Smooth muscle cell (in vitro differentiated cells): ENCODE results near the gene PAX8. TPM values are rescaled to one million over a fixed set of nuclear protein-coding genes. Genes with fewer than 3 reads are reported as not detected.

ENCODE experiments used
- DNase-seq: peaks from one replicate; lab custom pipeline; 2025; ENCODE audit not compliant: unreplicated experiment; lab: John Stamatoyannopoulos, UW
- H2AFZ ChIP-seq: fragments of 200-600 bp; sonication (generic); 2 replicates; pipeline ENCODE4 v1.6.0; 2016; ENCODE audit warnings: antibody characterized with exemption, low read depth, mild to moderate bottlenecking
- H3F3A ChIP-seq: fragments of 200-600 bp; sonication (generic); 2 replicates; pipeline ENCODE4 v1.6.0; 2017; ENCODE audit warnings: antibody characterized with exemption, low read depth
- H3K27ac ChIP-seq: fragments of 200-600 bp; sonication (generic); 2 replicates; pipeline ENCODE4 v1.5.1; 2016; ENCODE audit warnings: low read depth, mild to moderate bottlenecking
- H3K27me3 ChIP-seq: fragments of 200-600 bp; sonication (generic); 2 replicates; pipeline ENCODE4 v1.6.1; 2016; ENCODE audit warnings: low read depth, mild to moderate bottlenecking
- H3K36me3 ChIP-seq: fragments of 200-600 bp; sonication (generic); 2 replicates; pipeline ENCODE4 v1.5.1; 2016; ENCODE audit warnings: low read depth
- H3K4me1 ChIP-seq: fragments of 200-600 bp; sonication (generic); 2 replicates; pipeline ENCODE4 v1.5.1; 2016; ENCODE audit warnings: low read depth
- H3K4me2 ChIP-seq: fragments of 200-600 bp; sonication (generic); 2 replicates; pipeline ENCODE4 v1.6.0; 2016; ENCODE audit warnings: mild to moderate bottlenecking
- H3K4me3 ChIP-seq: fragments of 200-600 bp; sonication (generic); 2 replicates; pipeline ENCODE4 v1.5.1; 2016; ENCODE audit warnings: mild to moderate bottlenecking
- H3K79me2 ChIP-seq: fragments of 200-600 bp; sonication (generic); 2 replicates; pipeline ENCODE4 v1.6.0; 2016; ENCODE audit warnings: low read depth, mild to moderate bottlenecking
- H3K9ac ChIP-seq: fragments of 200-600 bp; sonication (generic); 2 replicates; pipeline ENCODE4 v1.6.0; 2016; ENCODE audit warnings: low read depth
- H3K9me3 ChIP-seq: fragments of 200-600 bp; sonication (generic); replicated peaks from 2 replicates; pipeline ENCODE4 v1.5.1; 2016; ENCODE audit warnings: low read depth
- H4K20me1 ChIP-seq: fragments of 200-600 bp; sonication (generic); 2 replicates; pipeline ENCODE4 v1.6.0; 2016; ENCODE audit warnings: low read depth
- WGBS: methylation state at CpG from one replicate; pipeline ENCODE4 v1.1.7; 2016; ENCODE audit warnings: low lambda C conversion rate; 5-methylcytosine and 5-hydroxymethylcytosine counted together
- polyA plus RNA-seq: library from polyadenylated mRNA; unstranded; fragments of >200 nt; fragmentation: Nextera tagmentation; extraction: Ambion mirVana; gene quantifications from 2 replicates; pipeline ENCODE4 v1.2.1, GENCODE V29; 2016
- total RNA-seq: library from RNA; depleted of rRNA; stranded (reverse); fragments of >200 nt; gene quantifications from 2 replicates; pipeline ENCODE4 v1.2.3, GENCODE V29; 2014
- TF ChIP-seq, protein P1 (sequence below): fragments of 200-600 bp; sonication (generic); IDR thresholded peaks from 2 replicates; pipeline ENCODE4 v1.5.1; 2017; ENCODE audit warnings: borderline replicate concordance, mild to moderate bottlenecking, antibody characterized with exemption; ENCODE audit not compliant: insufficient read depth, poor library complexity, severe bottlenecking

Gene PAX8
- total and polyA plus RNA-seq, 2 experiments from 2014 or later, result not detected

DNA sequence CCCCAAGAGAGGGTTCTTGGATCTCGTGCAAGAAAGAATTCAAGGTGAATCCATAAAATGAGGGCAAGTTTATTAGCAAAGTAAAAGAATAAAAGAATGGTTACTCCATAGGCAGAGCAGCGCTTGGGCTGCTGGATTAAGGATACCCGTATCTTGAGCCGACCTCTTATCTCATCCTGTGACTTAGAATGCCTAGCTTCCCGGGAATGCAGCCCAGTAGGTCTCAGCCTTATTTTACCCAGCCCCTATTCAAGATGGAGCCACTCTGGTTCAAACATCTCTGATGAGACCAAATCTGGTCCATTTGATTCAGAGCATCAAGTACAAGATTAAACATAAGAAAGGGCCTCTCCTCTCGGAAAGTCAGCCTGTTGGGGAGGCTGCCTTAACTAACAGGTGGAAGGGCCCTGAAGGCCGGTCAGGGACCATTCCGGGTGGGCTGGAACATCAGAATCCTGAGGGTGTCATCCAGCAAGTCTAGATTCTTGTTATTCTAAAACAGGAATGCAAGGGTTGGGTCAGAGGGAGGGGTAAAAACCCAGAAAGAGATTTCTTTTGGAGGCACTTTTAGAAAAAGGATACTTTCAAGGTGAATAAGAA is 99.2 kb downstream of the PAX8 start:
- H3F3A ChIP-seq, result no peaks in the 10 kb centered on the region
- no peak overlapping the region for H3K4me3 ChIP-seq
- no peaks in the 10 kb centered on the region for H3K79me2 ChIP-seq
- no peak overlapping the region for H2AFZ ChIP-seq
- no peaks in the 10 kb centered on the region for H3K4me1 ChIP-seq
- no peak overlapping the region for H3K27ac ChIP-seq
- H3K9me3 ChIP-seq, result no peaks in the 10 kb centered on the region
- no peak for DNase-seq
- no peak overlapping the region for H3K9ac ChIP-seq
- no peaks in the 10 kb centered on the region for H3K36me3 ChIP-seq
- TF ChIP-seq, protein P1, sequence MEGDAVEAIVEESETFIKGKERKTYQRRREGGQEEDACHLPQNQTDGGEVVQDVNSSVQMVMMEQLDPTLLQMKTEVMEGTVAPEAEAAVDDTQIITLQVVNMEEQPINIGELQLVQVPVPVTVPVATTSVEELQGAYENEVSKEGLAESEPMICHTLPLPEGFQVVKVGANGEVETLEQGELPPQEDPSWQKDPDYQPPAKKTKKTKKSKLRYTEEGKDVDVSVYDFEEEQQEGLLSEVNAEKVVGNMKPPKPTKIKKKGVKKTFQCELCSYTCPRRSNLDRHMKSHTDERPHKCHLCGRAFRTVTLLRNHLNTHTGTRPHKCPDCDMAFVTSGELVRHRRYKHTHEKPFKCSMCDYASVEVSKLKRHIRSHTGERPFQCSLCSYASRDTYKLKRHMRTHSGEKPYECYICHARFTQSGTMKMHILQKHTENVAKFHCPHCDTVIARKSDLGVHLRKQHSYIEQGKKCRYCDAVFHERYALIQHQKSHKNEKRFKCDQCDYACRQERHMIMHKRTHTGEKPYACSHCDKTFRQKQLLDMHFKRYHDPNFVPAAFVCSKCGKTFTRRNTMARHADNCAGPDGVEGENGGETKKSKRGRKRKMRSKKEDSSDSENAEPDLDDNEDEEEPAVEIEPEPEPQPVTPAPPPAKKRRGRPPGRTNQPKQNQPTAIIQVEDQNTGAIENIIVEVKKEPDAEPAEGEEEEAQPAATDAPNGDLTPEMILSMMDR, result no peak
- WGBS, result 62% methylated on average over 8 of the region's 8 CpGs
- H4K20me1 ChIP-seq, result no peaks in the 10 kb centered on the region
- no peak overlapping the region for H3K4me2 ChIP-seq
- no peaks in the 10 kb centered on the region for H3K27me3 ChIP-seq

DNA sequence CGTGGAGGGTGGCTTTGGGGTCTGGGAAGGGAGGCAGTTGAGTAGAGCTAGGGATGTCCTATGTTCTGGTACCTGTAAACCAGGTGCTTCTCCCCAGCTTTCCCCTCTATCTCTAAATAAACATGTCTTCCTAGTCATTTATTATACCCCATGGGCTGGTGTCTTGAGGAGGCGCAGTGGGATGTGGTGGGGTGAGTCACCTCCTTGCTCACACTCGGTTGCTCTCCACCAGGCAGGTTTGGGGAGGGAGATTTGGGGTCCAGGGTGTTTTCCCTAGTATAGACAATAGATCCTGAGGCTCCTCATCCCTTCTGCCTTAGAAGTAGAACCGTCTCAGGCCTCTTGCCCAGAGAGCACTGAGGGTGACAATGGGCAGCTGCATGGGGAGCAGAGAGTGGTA is 99.8 kb downstream of the PAX8 start:
- Histone ChIP-seq H3K27ac (no peak overlapping the region), H3K36me3 (no peaks in the 10 kb centered on the region), H3K27me3 (no peaks in the 10 kb centered on the region), H3K4me2 (no peak overlapping the region), H3K9me3 (no peaks in the 10 kb centered on the region), H3K4me3 (no peak overlapping the region), H3F3A (no peaks in the 10 kb centered on the region), H3K4me1 (no peaks in the 10 kb centered on the region), H4K20me1 (no peaks in the 10 kb centered on the region), H3K79me2 (no peaks in the 10 kb centered on the region), H3K9ac (no peak overlapping the region), H2AFZ (no peak overlapping the region)
- DNase-seq, result no peak
- TF ChIP-seq, protein P1, result no peak
- WGBS, result 86% methylated on average over 4 of the region's 4 CpGs

DNA sequence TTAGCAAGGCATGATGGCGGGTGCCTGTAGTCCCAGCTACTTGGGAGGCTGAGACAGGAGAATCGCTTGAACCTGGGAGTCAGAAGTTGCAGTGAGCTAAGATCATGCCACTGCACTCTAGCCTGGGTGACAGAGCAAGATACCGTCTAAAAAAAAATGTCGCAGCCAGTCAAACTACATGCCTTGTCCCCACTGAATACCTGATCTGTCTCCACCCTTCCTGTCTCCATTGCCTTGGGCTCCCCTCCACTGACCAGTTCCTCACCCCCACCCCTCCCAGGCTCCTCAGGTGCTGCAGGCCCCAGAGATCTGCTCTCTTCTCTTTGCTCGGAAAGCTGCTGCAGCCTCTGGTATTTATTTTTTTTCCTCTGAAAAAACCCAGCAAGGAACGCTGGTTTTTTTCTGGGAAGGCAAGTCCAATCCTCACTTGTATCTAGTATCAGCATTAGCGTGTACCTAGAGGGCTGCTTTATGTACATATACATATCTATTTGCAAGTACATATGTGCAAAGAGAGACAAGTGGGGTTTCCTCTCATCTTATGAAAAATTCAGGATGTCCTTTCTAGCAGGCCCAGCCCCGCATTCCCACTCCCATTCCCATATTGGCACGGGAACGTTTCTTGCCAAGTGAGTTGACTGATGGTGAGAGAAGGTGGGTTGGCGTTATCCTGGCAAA is 100.5 kb downstream of the PAX8 start:
- no peak overlapping the region for H3K9ac ChIP-seq
- TF ChIP-seq, protein P1, result no peak

More for the DNA sequence above, 100.5 kb downstream of the PAX8 start:
- Histone ChIP-seq H3K9me3 (no peaks in the 10 kb centered on the region), H4K20me1 (no peaks in the 10 kb centered on the region), H3K27me3 (no peaks in the 10 kb centered on the region), H3F3A (no peaks in the 10 kb centered on the region), H3K4me3 (no peak overlapping the region), H3K79me2 (no peaks in the 10 kb centered on the region), H3K27ac (no peak overlapping the region), H3K4me2 (no peak overlapping the region), H3K4me1 (no peaks in the 10 kb centered on the region), H2AFZ (no peak overlapping the region), H3K36me3 (no peaks in the 10 kb centered on the region)
- WGBS, result 81% methylated on average over 11 of the region's 11 CpGs
- DNase-seq, result no peak
